Stimulated activated CD4-positive, alpha-beta T cell treated with anti-CD3 and anti-CD28 coated beads, Interleukin-15, amount 100 ng/mL, for 24 hours (primary cell): ENCODE data around the gene XYLT1.
"Not testable (repeated sequence)": the region's sequence is repeated elsewhere in the genome, so short reads cannot be mapped to it uniquely, and the experiment has no call there.

Experiments
- DNase-seq: peaks from one replicate; pipeline ENCODE4 v3.0.0-alpha.2; 2020

Gene XYLT1

GRCh38 chr16:17482341-17482740 lies 11.6 kb upstream of the XYLT1 start:
- DNase-seq: not testable (repeated sequence)

- no peak for DNase-seq
Observed at GRCh38 chr16:17481736-17482135, 11.0 kb upstream of the XYLT1 start.

- DNase-seq: not testable (repeated sequence)
Observed at GRCh38 chr16:17477260-17477545, 6.4 kb upstream of the XYLT1 start.

- peak; percentile 39 for DNase-seq
Observed at GRCh38 chr16:17476414-17477259, 5.9 kb upstream of the XYLT1 start.

GRCh38 chr16:17475104-17475503 lies 4.3 kb upstream of the XYLT1 start:
- DNase-seq: no peak

- DNase-seq: no peak
Observed at GRCh38 chr16:17474572-17474971, 3.8 kb upstream of the XYLT1 start.

- no peak for DNase-seq
Observed at GRCh38 chr16:17474037-17474436, 3.3 kb upstream of the XYLT1 start.

- no peak for DNase-seq
Observed at GRCh38 chr16:17471719-17472461, 1.1 kb upstream of the XYLT1 start.

- peak; percentile 38 for DNase-seq
Observed at GRCh38 chr16:17470182-17470907, 415 bp downstream of the XYLT1 start.

GRCh38 chr16:17469741-17470181 lies 999 bp downstream of the XYLT1 start:
- peak; percentile 56 for DNase-seq

- DNase-seq: peak; percentile 16
Observed at GRCh38 chr16:17469011-17469740, 1.6 kb downstream of the XYLT1 start.

- no peak for DNase-seq
Observed at GRCh38 chr16:17468611-17469010, 2.1 kb downstream of the XYLT1 start.

- peak; percentile 53 for DNase-seq
Observed at GRCh38 chr16:17467923-17468540, 2.7 kb downstream of the XYLT1 start.

- no peak for DNase-seq
Observed at GRCh38 chr16:17466876-17467275, 3.9 kb downstream of the XYLT1 start.

- DNase-seq: no peak
Observed at GRCh38 chr16:17465460-17465859, 5.3 kb downstream of the XYLT1 start.

GRCh38 chr16:17463335-17463734 lies 7.4 kb downstream of the XYLT1 start:
- no peak for DNase-seq

- DNase-seq: no peak
Observed at GRCh38 chr16:17461951-17462729, 8.6 kb downstream of the XYLT1 start.

GRCh38 chr16:17460890-17461289 lies 9.9 kb downstream of the XYLT1 start:
- DNase-seq: no peak

GRCh38 chr16:17459903-17460521 lies 10.7 kb downstream of the XYLT1 start:
- no peak for DNase-seq

GRCh38 chr16:17457997-17458396 lies 12.8 kb downstream of the XYLT1 start:
- no peak for DNase-seq

GRCh38 chr16:17457513-17457912 lies 13.2 kb downstream of the XYLT1 start:
- no peak for DNase-seq
